GM12878 (cell line): ENCODE data around the gene ANKRD1. TPM values are rescaled to one million over a fixed set of nuclear protein-coding genes. Genes with fewer than 3 reads are reported as not detected.

Experiments
- ATAC-seq: fragments of 200-7000 bp; cut with Tn5 transposase; 3 replicates; pipeline ENCODE4 v1.9.1; 2020; ENCODE audit warnings: mild to moderate bottlenecking, moderate library complexity
- BruUV-seq: library from RNA; stranded (reverse); fragments of 400-500 nt; replicated peaks from 2 replicates; lab custom pipeline; 2021; lab: Mats Ljungman, UMichigan
- CTCF ChIA-PET: fragments of 300-600 bp; sonication (Branson Sonifier 250); formaldehyde crosslinking; extraction: SDS; loops from one replicate; lab custom pipeline; 2021; ENCODE audit warnings: inconsistent platforms; lab: Yijun Ruan, JAX
- POLR2A ChIA-PET: fragments of 350-600 bp; formaldehyde crosslinking; extraction: SDS; loops from one replicate; lab custom pipeline; 2021; ENCODE audit warnings: inconsistent platforms; lab: Charles Lee
- RAD21 ChIA-PET: fragments of 300-600 bp; sonication (Branson Sonifier 250); formaldehyde crosslinking; loops from one replicate; lab custom pipeline; 2023; ENCODE audit warnings: antibody characterized with exemption; ENCODE audit not compliant: unreplicated experiment; lab: Charles Lee
- SMC1A ChIA-PET: fragments of 300-600 bp; sonication (Branson Sonifier 250); formaldehyde crosslinking; loops from one replicate; lab custom pipeline; 2023; ENCODE audit not compliant: unreplicated experiment, uncharacterized antibody; lab: Charles Lee
- DNase-seq: peaks from one replicate; pipeline ENCODE4 v3.0.0-alpha.2; 2011; ENCODE audit warnings: low read depth, low spot score
- FAIRE-seq: peaks from 3 replicates; lab custom pipeline; 2011; peaks lifted over from hg19 to GRCh38; lab: Jason Lieb, UNC
- H2AFZ ChIP-seq: 2 replicates; pipeline ENCODE4 v1.6.0; 2011; ENCODE audit warnings: low read depth, low read length, control low read depth; ENCODE audit not compliant: control insufficient read depth
- H3K27ac ChIP-seq: 2 replicates; pipeline ENCODE4 v1.5.1; 2011; ENCODE audit warnings: control low read depth; ENCODE audit not compliant: control insufficient read depth, insufficient read depth
- H3K27me3 ChIP-seq, 2 experiments: replicated peaks in 1 of 2; 2 replicates each; pipeline versions ENCODE4 v1.6.0 to v1.6.1; 2011; ENCODE audit warnings: low read length in 1 of 2; ENCODE audit not compliant: control insufficient read depth in 2 of 2, insufficient read depth in 2 of 2
- H3K36me3 ChIP-seq, 2 experiments: 2 replicates each; pipeline ENCODE4 v1.5.1; 2011; ENCODE audit warnings: low read length in 1 of 2; ENCODE audit not compliant: control insufficient read depth in 2 of 2, insufficient read depth in 2 of 2
- H3K4me1 ChIP-seq: 2 replicates; pipeline ENCODE4 v1.6.1; 2011; ENCODE audit warnings: mild to moderate bottlenecking, low read length, moderate library complexity, mixed read lengths; ENCODE audit not compliant: control insufficient read depth, insufficient read depth
- H3K4me2 ChIP-seq: 2 replicates; pipeline ENCODE4 v1.6.0; 2011; ENCODE audit warnings: control low read depth; ENCODE audit not compliant: control insufficient read depth, insufficient read depth
- H3K4me3 ChIP-seq: fragments of 200-600 bp; sonication (generic); 2 replicates; pipeline ENCODE4 v1.5.1; 2016
- H3K79me2 ChIP-seq: 2 replicates; pipeline ENCODE4 v1.6.0; 2011; ENCODE audit warnings: low read length; ENCODE audit not compliant: control insufficient read depth, insufficient read depth
- H3K9ac ChIP-seq: 2 replicates; pipeline ENCODE4 v1.8.0; 2011; ENCODE audit warnings: low read length, control low read depth, mixed read lengths; ENCODE audit not compliant: control insufficient read depth, insufficient read depth
- H3K9me3 ChIP-seq: replicated peaks from 3 replicates; pipeline ENCODE4 v1.5.1; 2011; ENCODE audit warnings: mild to moderate bottlenecking, low read length; ENCODE audit not compliant: control insufficient read depth, insufficient read depth
- H4K20me1 ChIP-seq: 2 replicates; pipeline ENCODE4 v1.6.0; 2011; ENCODE audit not compliant: control insufficient read depth, insufficient read depth
- BMI1 ChIP-seq: fragments of 450-650 bp; IDR thresholded peaks from 2 replicates; pipeline ENCODE4 v1.6.1; 2016; ENCODE audit warnings: mild to moderate bottlenecking, moderate library complexity, borderline replicate concordance
- CTCF ChIP-seq, 3 experiments: IDR thresholded peaks in 2 of 3; conservative IDR thresholded peaks in 1 of 3; 2 replicates each; pipeline ENCODE4 v1.5.1; 2011; ENCODE audit warnings: low read depth in 3 of 3, low read length in 3 of 3, mild to moderate bottlenecking in 3 of 3, control low read depth in 2 of 3, moderate library complexity in 2 of 3, inconsistent platforms in 1 of 3, mixed read lengths in 1 of 3; ENCODE audit not compliant: control insufficient read depth in 2 of 3, insufficient read depth in 1 of 3; ENCODE audit errors: extremely low read depth in 1 of 3
- EED ChIP-seq: sonication (generic); IDR thresholded peaks from 2 replicates; pipeline ENCODE4 v1.6.1; 2016; ENCODE audit warnings: antibody characterized with exemption, low read depth
- FOXM1 ChIP-seq: IDR thresholded peaks from 2 replicates; pipeline ENCODE4 v1.6.1; 2012; ENCODE audit warnings: low read depth, mild to moderate bottlenecking, inconsistent platforms, low read length, moderate library complexity
- NRF1 ChIP-seq: conservative IDR thresholded peaks from 2 replicates; pipeline ENCODE4 v1.6.1; 2011; ENCODE audit warnings: mild to moderate bottlenecking, low read depth, low read length, improper control_type of control experiment
- SUZ12 ChIP-seq: fragments of 200-600 bp; sonication (generic); IDR thresholded peaks from one replicate; pipeline ENCODE4 v1.6.1; 2018; ENCODE audit warnings: antibody characterized with exemption, mild to moderate bottlenecking; ENCODE audit not compliant: unreplicated experiment
- TAF1 ChIP-seq: IDR thresholded peaks from 2 replicates; pipeline ENCODE4 v1.6.1; 2011; ENCODE audit warnings: mild to moderate bottlenecking, low read depth, low read length, borderline replicate concordance
- ZNF207 ChIP-seq: fragments of 450-650 bp; IDR thresholded peaks from 2 replicates; pipeline ENCODE4 v1.6.1; 2014; ENCODE audit warnings: antibody characterized with exemption, mild to moderate bottlenecking, borderline replicate concordance
- WGBS: methylation state at CpG from one replicate; pipeline ENCODE4 v1.1.6; 2016; ENCODE audit warnings: low lambda C conversion rate; ENCODE audit not compliant: insufficient replicate concordance, insufficient coverage; ENCODE audit errors: missing lambda C conversion rate; 5-methylcytosine and 5-hydroxymethylcytosine counted together
- in situ Hi-C: fragments of 300-500 bp; cut with MboI; formaldehyde crosslinking; loops from 9 replicates; pipeline ENCODE4 v1.14.3; 2018; ENCODE audit warnings: mixed read lengths
- intact Hi-C: fragments of 100-400 bp; cut with micrococcal nuclease; formaldehyde crosslinking; loops from one replicate; pipeline ENCODE4 v1.14.2; 2022; ENCODE audit not compliant: unreplicated experiment
- polyA plus RNA-seq, 11 experiments: library from polyadenylated mRNA; depleted of rRNA in 4 of 11; unstranded in 6 of 11; stranded (reverse) in 5 of 11; fragments of >200 nt; fragmentation: Nextera tagmentation in 4 of 11; fragmentation: Illumina TruSeq in 1 of 11; extraction: Ambion mirVana in 4 of 11; extraction: Trizol in 1 of 11; gene quantifications; 1 replicate in 1 of 11; 2 replicates in 10 of 11; pipeline versions ENCODE4 v1.2.1 to v1.2.3, GENCODE V29; 2011 to 2016; ENCODE audit warnings: inconsistent platforms in 2 of 11, missing spikeins in 2 of 11, low read depth in 1 of 11
- total RNA-seq, 4 experiments: library from RNA; depleted of rRNA in 3 of 4; stranded (reverse); fragments of >200 nt in 3 of 4; fragmentation: Illumina TruSeq in 1 of 4; extraction: Trizol in 1 of 4; gene quantifications; 2 replicates each; pipeline versions ENCODE4 v1.2.1 to v1.2.3, GENCODE V29; 2013 to 2021

The ANKRD1 gene
- total and polyA plus RNA-seq, 10 of the 15 experiments (the other 5 are each of a cell fraction or from before 2014, with no cell fraction given) = not detected

- no peak for TF ChIP-seq FOXM1
- no peak for TF ChIP-seq EED
- no peak for TF ChIP-seq NRF1
- TF ChIP-seq TAF1 = no peak
- TF ChIP-seq SUZ12 = no peak
These were observed 54.8 kb downstream of the ANKRD1 start (continued) for GRCh38 chr10:90866050-90866598.

- no peak for FAIRE-seq
These were observed 55.5 kb downstream of the ANKRD1 start for GRCh38 chr10:90865401-90865800.

More at GRCh38 chr10:90865401-90865800, 55.5 kb downstream of the ANKRD1 start:
- intact Hi-C loops (loop anchor here (10.0 kb wide), 1 partner anchor 911 kb away; no protein-coding TSS in a partner anchor), in situ Hi-C loops (loop anchor here (5.0 kb wide), 2 partner anchors 118 to 1073 kb away; no protein-coding TSS in a partner anchor)
- Histone ChIP-seq H2AFZ (no peak overlapping the region), H3K79me2 (no peaks in the 10 kb centered on the region), H3K27ac (no peak overlapping the region), H3K9ac (no peak overlapping the region), H3K4me3 (no peak overlapping the region), H3K4me1 (no peaks in the 10 kb centered on the region), H3K9me3 (no peaks in the 10 kb centered on the region; the same call in 2 of the 3 replicates), H4K20me1 (no peaks in the 10 kb centered on the region), H3K27me3 (no peaks in the 10 kb centered on the region), H3K36me3 (no peaks in the 10 kb centered on the region), H3K4me2 (no peak overlapping the region)
- POLR2A ChIA-PET = interaction anchor here (0.7 kb wide), 2 partner anchors 113 to 610 kb away, joined by 3 read pairs; no protein-coding TSS in a partner anchor
- WGBS = 3% methylated on average over 3 of the region's 3 CpGs
- RAD21 ChIA-PET = interaction anchor here (0.7 to 1.4 kb wide), 2 partner anchors 114 to 1075 kb away, joined by 3 to 5 read pairs; no protein-coding TSS in a partner anchor
- no peak for DNase-seq
- SMC1A ChIA-PET = interaction anchor here (1.1 to 2.0 kb wide), 5 partner anchors 9 to 213 kb away, joined by 3 to 6 read pairs (median 3); no protein-coding TSS in a partner anchor
- BruUV-seq = no TSS peak
- ATAC-seq = peak; percentile 41; the same call in 1 of the 3 replicates
- no peak for TF ChIP-seq ZNF207
- peak; percentile 71 for TF ChIP-seq BMI1
- TF ChIP-seq CTCF (IDR thresholded peaks at IDR 0.05 in 2 of 3, conservative IDR thresholded peaks at IDR 0.05 in 1 of 3; ENCODE audit: control insufficient read depth in 2 of 3, extremely low read depth in 1 of 3, insufficient read depth in 1 of 3, low read depth in 3 of 3, low read length in 3 of 3) = peak in 2 of 3 experiments; percentile 20 to 27; a peak in 3 of 6 replicates
- CTCF ChIA-PET = interaction anchor here (0.6 to 3.8 kb wide), 12 partner anchors 10 to 1385 kb away, joined by 3 to 18 read pairs (median 4); partner anchors contain the start of gene ANKRD1
